ENCODE data around the gene SSTR4.

SSTR4 gene

DNA sequence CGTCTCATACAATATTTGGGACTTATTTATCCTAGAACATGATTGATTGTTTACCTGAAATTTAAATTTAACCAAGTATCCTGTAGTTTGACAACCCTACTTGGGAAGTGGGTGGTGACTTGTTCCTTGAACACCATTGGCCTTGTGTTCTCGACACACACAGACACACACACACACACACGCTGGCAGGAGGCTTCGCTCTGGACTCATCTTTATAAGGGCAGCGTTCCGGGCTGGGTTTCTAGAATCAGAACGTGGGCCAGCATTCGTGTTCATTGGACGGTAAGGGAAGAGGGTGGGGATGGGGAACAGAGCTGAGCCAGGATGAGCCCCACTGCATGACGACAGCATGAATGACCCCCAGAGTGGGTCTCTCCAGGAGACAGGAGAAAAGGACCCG, 16.2 kb upstream of the SSTR4 start:
- no peak for DNase-seq (ENCODE audit: extremely low read depth, low read depth)
- TF ChIP-seq, protein P1, sequence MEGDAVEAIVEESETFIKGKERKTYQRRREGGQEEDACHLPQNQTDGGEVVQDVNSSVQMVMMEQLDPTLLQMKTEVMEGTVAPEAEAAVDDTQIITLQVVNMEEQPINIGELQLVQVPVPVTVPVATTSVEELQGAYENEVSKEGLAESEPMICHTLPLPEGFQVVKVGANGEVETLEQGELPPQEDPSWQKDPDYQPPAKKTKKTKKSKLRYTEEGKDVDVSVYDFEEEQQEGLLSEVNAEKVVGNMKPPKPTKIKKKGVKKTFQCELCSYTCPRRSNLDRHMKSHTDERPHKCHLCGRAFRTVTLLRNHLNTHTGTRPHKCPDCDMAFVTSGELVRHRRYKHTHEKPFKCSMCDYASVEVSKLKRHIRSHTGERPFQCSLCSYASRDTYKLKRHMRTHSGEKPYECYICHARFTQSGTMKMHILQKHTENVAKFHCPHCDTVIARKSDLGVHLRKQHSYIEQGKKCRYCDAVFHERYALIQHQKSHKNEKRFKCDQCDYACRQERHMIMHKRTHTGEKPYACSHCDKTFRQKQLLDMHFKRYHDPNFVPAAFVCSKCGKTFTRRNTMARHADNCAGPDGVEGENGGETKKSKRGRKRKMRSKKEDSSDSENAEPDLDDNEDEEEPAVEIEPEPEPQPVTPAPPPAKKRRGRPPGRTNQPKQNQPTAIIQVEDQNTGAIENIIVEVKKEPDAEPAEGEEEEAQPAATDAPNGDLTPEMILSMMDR (IDR thresholded peaks at IDR 0.05; ENCODE audit: low read depth, low read length) = no peak

DNA sequence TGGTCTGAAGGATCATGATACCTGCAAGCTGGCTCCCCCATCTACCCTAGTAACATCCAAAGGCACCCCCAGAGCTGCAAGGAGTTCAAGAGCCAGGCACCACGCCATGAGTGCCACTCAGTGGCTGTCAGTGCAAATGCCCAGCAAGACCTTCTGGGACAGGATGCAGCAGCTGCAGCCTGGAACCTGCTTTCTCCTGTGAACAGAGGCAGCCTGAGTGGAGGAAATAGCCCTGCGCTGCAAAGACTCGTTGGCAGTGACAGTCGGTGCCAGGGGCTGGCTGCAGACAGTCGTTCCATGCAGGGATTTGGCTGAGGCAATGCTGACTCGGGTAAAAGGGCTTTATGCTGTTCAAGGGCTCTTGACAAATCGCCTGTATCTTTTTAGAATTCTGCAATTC, 15.7 kb upstream of the SSTR4 start:
- no peak for DNase-seq (ENCODE audit: extremely low read depth, low read depth)
- TF ChIP-seq, protein P1 (IDR thresholded peaks at IDR 0.05; ENCODE audit: low read depth, low read length) = no peak

DNA sequence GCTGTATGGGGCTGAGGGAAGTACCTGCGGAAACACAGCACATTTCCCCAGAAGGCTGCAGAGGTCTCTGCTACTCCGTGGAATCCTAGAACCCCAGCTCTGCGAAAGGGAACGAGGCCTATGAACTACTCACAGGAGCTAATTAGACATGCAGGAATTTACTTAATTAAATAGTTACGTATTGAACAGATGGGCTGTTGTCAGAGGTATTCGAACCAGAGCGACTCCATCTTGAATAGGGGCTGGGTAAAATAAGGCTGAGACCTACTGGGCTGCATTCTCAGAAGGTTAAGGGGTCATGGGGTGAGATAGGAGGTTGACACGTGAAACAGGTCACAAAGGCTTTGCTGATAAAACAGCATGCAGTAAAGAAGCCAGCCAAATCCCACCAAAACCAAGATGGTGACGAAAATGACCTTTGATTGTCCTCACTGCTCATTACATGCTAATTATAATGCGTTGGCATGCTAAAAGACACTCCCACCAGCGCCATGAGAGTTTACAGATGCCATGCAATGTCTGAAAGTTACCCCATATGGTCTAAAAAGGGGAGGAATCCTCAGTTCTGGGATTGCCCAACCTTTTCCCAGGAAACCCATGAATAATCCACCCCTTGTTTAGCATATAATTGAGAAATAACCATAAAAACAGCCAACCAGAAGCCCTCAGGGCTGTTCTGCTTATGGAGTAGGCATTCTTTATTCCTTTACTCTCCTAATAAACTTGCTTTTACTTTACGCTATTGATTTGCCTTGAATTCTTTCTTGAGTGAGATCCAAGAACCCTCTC, 14.7 kb upstream of the SSTR4 start:
- TF ChIP-seq, protein P1 (IDR thresholded peaks at IDR 0.05; ENCODE audit: low read depth, low read length) = no peak
- DNase-seq (ENCODE audit: extremely low read depth, low read depth) = no peak

DNA sequence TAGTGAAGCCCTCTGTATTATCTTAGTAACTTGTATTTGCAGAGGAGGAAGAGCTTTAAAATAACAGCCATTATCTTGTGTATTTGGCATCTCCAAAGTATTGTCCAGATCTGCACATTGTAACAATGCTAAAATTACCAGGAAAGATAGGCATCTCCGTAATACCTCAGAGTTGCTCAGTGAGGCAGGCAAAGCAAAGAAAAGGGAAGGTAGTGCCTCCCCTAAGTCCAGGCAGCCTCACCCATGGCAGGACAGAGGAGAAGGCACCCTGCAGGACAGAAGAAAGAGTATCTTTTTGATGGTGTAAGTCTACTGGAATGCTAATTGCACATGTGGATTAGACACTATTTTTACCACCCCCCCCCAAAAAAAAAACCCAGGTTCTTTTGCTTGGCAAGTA, 13.6 kb upstream of the SSTR4 start:
- no peak for DNase-seq (ENCODE audit: extremely low read depth, low read depth)
- TF ChIP-seq, protein P1 (IDR thresholded peaks at IDR 0.05; ENCODE audit: low read depth, low read length) = no peak

DNA sequence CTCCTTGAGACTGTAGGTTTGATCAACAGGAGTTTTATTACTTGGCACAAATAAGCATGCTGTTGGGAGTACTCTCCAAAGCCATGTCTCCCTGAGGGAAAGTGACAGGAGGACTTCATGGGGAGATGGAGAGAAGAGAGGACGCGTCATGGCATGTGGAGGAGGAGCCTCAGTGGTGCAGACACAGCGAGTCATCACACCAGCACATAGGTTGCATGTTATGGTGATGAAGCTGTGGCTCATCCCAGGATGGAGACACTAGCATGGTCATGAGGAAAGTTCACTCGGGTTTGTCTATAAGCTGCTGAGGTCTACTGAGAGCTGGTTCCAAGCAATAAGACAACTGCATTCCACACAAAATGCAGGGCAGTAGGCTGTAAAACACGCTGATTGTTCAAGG, 13.2 kb upstream of the SSTR4 start:
- no peak for DNase-seq (ENCODE audit: extremely low read depth, low read depth)
- TF ChIP-seq, protein P1 (IDR thresholded peaks at IDR 0.05; ENCODE audit: low read depth, low read length) = no peak

DNA sequence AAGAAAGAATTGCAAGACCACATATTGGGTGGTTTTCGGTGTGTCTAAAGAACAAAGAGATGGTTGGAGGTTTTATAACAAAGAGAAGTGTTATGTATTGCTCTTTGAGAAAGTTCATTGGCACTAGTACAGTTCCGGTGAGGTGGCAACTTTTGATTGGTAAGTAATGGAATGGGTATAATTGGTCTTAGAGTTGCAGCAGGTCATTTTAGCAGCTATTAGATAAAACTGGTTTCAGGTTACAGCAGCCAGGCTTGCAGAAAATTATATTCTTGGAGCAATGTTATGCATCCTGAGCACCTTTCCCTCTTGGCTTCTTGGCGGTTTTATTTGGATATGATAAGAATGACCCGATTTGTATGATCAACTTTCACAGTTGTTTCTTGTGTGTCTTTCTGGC, 12.3 kb upstream of the SSTR4 start:
- TF ChIP-seq, protein P1 (IDR thresholded peaks at IDR 0.05; ENCODE audit: low read depth, low read length) = no peak
- no peak for DNase-seq (ENCODE audit: extremely low read depth, low read depth)

DNA sequence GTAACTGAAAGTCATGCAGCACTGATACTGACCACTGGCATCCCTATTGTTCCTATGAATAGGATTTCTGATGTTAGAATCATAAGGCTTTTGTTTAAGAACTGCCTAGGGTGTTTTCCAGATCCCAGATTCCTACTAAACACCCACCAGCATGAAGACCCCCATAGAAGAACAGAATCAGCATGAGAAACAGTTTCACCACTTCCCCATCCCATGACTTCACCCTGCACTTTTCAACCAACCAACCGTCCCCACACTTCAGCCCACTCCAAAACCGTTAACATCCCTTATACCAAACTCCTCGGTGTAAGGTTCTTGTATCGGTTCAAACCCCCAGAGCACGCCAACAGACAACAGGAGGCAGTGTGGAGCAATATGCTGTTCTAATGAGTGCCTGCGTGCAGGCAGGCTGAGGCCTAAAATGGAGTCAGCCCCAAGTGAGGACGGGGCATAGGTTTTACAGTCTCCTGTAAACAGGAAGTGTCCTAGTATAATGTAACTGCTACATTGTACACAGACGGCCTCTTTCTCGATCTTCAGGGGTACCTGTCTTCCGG, 11.4 kb upstream of the SSTR4 start:
- no peak for DNase-seq (ENCODE audit: extremely low read depth, low read depth)
- TF ChIP-seq, protein P1 (IDR thresholded peaks at IDR 0.05; ENCODE audit: low read depth, low read length) = no peak
